Gastroesophageal sphincter (tissue), 3 donors: ENCODE data around the gene CDC23.

Source experiments
- CTCF ChIP-seq, 4 experiments: fragments of 200-600 bp in 2 of 4; fragments of 450-650 bp in 2 of 4; sonication (generic) in 1 of 4; IDR thresholded peaks; one replicate each; pipeline ENCODE4 v1.5.1; 2017 to 2019; ENCODE audit warnings: antibody characterized with exemption in 4 of 4, mild to moderate bottlenecking in 2 of 4, moderate library complexity in 2 of 4
- EP300 ChIP-seq: sonication (generic); formaldehyde crosslinking; IDR thresholded peaks from one replicate; pipeline ENCODE4 v1.6.1; 2017; ENCODE audit warnings: antibody characterized with exemption, mild to moderate bottlenecking
- POLR2A ChIP-seq, 2 donors: fragments of 450-650 bp; IDR thresholded peaks; one replicate each; pipeline ENCODE4 v1.6.1; 2017; ENCODE audit warnings: antibody characterized with exemption in 2 of 2, mild to moderate bottlenecking in 2 of 2, moderate library complexity in 1 of 2
- POLR2AphosphoS5 ChIP-seq: sonication (generic); formaldehyde crosslinking; IDR thresholded peaks from one replicate; pipeline ENCODE4 v1.6.1; 2017; ENCODE audit warnings: antibody characterized with exemption

GRCh38 chr5:138159666-138160065 is 53.5 kb downstream of the CDC23 start:
- no peak for TF ChIP-seq CTCF (IDR thresholded peaks at IDR 0.05)
- no peak for TF ChIP-seq EP300
- TF ChIP-seq POLR2A (IDR thresholded peaks at IDR 0.05) = no peak
- no peak for TF ChIP-seq POLR2AphosphoS5
